PC-3 (cell line): ENCODE results near the gene TOPORS.

Source experiments
- EZH2 ChIP-seq: fragments of 300-600 bp; sonication (generic); IDR thresholded peaks from one replicate; pipeline ENCODE4 v1.6.1; 2017; ENCODE audit warnings: antibody characterized with exemption, mild to moderate bottlenecking, low read length; ENCODE audit not compliant: unreplicated experiment
- EZH2phosphoT487 ChIP-seq: fragments of 300-600 bp; sonication (generic); IDR thresholded peaks from 2 replicates; pipeline ENCODE4 v1.6.1; 2018; ENCODE audit warnings: mild to moderate bottlenecking, antibody characterized with exemption, low read length, borderline replicate concordance
- TF ChIP-seq, protein P1 (sequence below): fragments of 300-600 bp; sonication (generic); conservative IDR thresholded peaks from 2 replicates; pipeline ENCODE4 v1.5.1; 2017; ENCODE audit warnings: antibody characterized with exemption, low read depth, mild to moderate bottlenecking, low read length

DNA sequence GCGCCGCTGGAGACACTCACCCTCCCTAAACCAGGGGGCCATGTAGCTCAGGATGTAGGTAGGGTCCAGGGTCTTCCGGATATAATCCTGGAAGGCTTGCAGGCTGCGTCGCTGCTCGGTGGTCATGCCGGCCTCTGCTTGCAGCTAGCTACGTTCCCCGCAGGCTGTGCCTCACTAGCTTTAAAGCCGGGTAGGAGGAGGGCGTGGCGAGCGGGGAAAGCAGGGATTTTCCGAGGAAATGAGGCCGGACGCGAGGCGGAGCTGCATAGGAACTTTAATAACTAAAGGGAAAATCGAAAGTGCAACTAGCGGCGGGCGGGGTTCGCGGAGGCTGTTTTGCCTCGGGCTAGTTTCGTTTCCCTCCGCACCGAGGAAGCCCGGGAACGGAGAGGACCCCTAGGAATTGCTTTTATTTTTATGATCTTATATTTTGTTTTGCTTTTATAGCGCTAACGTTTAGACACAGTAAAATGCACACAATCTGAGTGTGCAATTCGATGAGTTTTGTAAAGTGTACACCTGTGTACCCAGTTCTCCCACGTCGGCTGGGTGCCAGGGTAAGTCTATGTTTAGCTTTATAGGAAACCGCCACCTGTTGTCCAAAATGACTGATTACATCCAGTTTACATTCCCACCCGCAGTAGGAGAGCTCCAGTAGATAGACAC is 26.2 kb downstream of the TOPORS start, which contains the start of gene RIGI:
- TF ChIP-seq, protein P1, sequence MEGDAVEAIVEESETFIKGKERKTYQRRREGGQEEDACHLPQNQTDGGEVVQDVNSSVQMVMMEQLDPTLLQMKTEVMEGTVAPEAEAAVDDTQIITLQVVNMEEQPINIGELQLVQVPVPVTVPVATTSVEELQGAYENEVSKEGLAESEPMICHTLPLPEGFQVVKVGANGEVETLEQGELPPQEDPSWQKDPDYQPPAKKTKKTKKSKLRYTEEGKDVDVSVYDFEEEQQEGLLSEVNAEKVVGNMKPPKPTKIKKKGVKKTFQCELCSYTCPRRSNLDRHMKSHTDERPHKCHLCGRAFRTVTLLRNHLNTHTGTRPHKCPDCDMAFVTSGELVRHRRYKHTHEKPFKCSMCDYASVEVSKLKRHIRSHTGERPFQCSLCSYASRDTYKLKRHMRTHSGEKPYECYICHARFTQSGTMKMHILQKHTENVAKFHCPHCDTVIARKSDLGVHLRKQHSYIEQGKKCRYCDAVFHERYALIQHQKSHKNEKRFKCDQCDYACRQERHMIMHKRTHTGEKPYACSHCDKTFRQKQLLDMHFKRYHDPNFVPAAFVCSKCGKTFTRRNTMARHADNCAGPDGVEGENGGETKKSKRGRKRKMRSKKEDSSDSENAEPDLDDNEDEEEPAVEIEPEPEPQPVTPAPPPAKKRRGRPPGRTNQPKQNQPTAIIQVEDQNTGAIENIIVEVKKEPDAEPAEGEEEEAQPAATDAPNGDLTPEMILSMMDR = peak; percentile 63
- no peak for TF ChIP-seq EZH2
- no peak for TF ChIP-seq EZH2phosphoT487
